22Rv1 (cell line): ENCODE measurements around the gene PDE10A.

Experiments
- CTCF ChIP-seq: fragments of 450-650 bp; IDR thresholded peaks from 2 replicates; pipeline ENCODE4 v1.5.1; 2017; ENCODE audit warnings: mild to moderate bottlenecking
- ZFX ChIP-seq: fragments of 450-650 bp; IDR thresholded peaks from 2 replicates; pipeline ENCODE4 v1.6.1; 2017; ENCODE audit warnings: antibody characterized with exemption, borderline replicate concordance

GRCh38 chr6:165321150-165321549 is 341.9 kb downstream of the PDE10A start:
- TF ChIP-seq CTCF (no peak), ZFX (no peak)
